ENCODE data around the gene CEP57L1. TPM values are rescaled to one million over a fixed set of nuclear protein-coding genes. Genes with fewer than 3 reads are reported as not detected.

CEP57L1 gene
- total RNA-seq, 1 donor from 2014 or later: 22.7 TPM

DNA sequence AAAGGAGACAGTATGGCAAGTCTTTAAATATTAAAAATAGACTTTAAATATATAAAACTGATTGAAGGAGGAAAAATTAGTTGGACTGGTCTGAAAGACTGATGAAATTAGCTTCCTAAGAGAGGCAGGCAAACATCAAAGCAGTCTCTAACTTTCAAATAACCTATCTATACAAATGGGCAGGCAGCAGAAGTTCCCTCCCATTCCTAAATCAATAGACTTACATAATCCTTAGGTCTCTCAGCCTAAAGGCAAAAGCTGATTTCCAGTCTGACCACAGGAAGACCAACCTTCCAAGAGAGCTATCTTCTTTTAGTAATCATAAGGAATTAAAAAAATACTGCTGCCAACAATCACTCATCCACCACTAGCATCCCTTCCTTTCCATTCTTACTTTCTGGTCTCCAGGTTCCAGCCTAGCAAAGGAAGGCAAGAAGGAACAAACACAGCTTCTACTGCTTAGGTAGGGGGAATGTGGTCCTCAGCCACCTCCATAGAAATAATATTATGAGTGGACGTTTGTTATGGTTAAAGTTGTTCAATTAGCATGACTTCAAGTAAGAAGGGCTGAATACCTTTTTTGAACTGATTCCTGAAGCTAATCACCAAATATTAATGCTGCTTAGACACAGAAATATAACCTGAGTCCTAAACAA, 44.7 kb upstream of the CEP57L1 start:
- Mint-ChIP-seq H3K4me1 (ENCODE audit: low read depth, unreplicated experiment) (peaks cover 22% of the 10 kb centered on the region), H3K27me3 (ENCODE audit: unreplicated experiment) (peaks cover 2% of the 10 kb centered on the region), H3K27ac (ENCODE audit: unreplicated experiment) (no peak overlapping the region), H3K36me3 (ENCODE audit: unreplicated experiment) (peaks cover 16% of the 10 kb centered on the region), H3K4me3 (ENCODE audit: unreplicated experiment) (no peak overlapping the region), H3K9me3 (ENCODE audit: unreplicated experiment) (peaks cover 6% of the 10 kb centered on the region)
- TF ChIP-seq, protein P1, sequence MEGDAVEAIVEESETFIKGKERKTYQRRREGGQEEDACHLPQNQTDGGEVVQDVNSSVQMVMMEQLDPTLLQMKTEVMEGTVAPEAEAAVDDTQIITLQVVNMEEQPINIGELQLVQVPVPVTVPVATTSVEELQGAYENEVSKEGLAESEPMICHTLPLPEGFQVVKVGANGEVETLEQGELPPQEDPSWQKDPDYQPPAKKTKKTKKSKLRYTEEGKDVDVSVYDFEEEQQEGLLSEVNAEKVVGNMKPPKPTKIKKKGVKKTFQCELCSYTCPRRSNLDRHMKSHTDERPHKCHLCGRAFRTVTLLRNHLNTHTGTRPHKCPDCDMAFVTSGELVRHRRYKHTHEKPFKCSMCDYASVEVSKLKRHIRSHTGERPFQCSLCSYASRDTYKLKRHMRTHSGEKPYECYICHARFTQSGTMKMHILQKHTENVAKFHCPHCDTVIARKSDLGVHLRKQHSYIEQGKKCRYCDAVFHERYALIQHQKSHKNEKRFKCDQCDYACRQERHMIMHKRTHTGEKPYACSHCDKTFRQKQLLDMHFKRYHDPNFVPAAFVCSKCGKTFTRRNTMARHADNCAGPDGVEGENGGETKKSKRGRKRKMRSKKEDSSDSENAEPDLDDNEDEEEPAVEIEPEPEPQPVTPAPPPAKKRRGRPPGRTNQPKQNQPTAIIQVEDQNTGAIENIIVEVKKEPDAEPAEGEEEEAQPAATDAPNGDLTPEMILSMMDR (IDR thresholded peaks at IDR 0.05; ENCODE audit: partially characterized antibody, unreplicated experiment): no peak
- DNase-seq: no peak

DNA sequence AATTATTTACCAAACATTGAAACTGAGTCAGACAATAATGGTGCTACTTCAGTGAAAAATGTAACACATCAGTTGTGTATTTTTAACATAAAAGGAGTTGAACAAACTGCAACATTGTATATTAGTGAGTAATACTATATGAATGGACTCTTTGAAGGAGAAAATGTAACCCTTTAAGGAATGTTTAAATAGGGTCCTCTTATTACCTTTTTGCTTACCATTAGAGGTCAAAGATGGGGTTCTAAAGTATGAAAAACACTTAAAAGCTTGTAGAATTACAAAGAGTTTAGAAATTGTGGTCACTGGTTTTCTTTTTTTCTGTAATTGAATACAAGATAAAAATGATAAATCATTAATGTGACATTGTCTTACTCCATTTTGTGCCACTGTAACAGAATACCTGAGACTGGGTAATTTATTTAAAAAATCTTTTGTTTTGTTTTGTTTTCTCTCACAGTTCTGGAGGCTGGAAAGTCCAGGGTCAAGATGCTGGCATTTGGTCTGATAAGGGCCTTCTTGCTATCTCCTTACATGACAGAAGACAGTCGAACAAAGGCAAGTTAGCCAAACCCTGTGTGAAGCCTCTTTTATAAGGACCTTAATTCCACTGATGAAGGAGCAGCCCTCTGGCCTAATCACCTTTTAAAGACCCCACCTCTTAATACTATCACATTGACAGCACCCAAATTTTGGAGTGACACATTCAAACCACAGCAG, 43.8 kb upstream of the CEP57L1 start:
- Mint-ChIP-seq H3K27ac (ENCODE audit: unreplicated experiment) (no peak overlapping the region), H3K4me1 (ENCODE audit: low read depth, unreplicated experiment) (peaks cover 22% of the 10 kb centered on the region), H3K9me3 (ENCODE audit: unreplicated experiment) (peaks cover 6% of the 10 kb centered on the region), H3K4me3 (ENCODE audit: unreplicated experiment) (no peak overlapping the region), H3K36me3 (ENCODE audit: unreplicated experiment) (peaks cover 14% of the 10 kb centered on the region), H3K27me3 (ENCODE audit: unreplicated experiment) (peaks cover 2% of the 10 kb centered on the region)
- DNase-seq: no peak
- TF ChIP-seq, protein P1 (IDR thresholded peaks at IDR 0.05; ENCODE audit: partially characterized antibody, unreplicated experiment): no peak

DNA sequence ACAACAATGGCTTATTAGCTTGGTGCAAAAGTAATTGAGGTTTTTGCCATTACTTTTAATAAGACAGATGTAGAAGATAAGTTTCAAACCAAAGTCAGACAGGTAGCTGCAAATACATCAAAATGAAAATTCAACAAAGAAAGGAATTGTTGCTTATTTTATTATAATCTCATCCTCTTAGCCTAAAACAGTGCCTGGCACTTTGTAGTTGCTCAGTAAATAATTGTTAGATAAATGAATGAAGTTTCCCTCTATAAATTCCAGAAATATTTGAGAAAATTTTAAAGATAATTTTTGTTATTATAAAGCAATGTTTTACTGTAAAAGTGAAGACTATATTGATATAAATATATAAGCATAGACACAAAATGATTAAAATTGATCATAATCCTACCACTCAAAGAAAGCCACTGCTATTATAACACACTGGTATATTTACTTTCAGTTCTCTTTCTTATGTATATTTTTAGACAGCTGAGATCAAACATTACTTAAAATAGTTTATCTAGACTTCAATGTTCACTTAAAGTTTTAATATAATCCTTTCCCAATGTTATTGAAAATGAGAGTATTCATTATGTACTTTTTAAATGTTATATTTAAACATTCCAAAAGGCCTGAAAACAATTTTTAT, 43.2 kb upstream of the CEP57L1 start:
- peaks cover 5% of the 10 kb centered on the region for H3K27me3 Mint-ChIP-seq (ENCODE audit: unreplicated experiment)
- DNase-seq: no peak
- peaks cover 14% of the 10 kb centered on the region for H3K36me3 Mint-ChIP-seq (ENCODE audit: unreplicated experiment)
- no peak overlapping the region for H3K4me3 Mint-ChIP-seq (ENCODE audit: unreplicated experiment)
- no peak overlapping the region for H3K27ac Mint-ChIP-seq (ENCODE audit: unreplicated experiment)
- H3K9me3 Mint-ChIP-seq (ENCODE audit: unreplicated experiment): peaks cover 6% of the 10 kb centered on the region
- H3K4me1 Mint-ChIP-seq (ENCODE audit: low read depth, unreplicated experiment): peaks cover 25% of the 10 kb centered on the region
- TF ChIP-seq, protein P1 (IDR thresholded peaks at IDR 0.05; ENCODE audit: partially characterized antibody, unreplicated experiment): no peak

DNA sequence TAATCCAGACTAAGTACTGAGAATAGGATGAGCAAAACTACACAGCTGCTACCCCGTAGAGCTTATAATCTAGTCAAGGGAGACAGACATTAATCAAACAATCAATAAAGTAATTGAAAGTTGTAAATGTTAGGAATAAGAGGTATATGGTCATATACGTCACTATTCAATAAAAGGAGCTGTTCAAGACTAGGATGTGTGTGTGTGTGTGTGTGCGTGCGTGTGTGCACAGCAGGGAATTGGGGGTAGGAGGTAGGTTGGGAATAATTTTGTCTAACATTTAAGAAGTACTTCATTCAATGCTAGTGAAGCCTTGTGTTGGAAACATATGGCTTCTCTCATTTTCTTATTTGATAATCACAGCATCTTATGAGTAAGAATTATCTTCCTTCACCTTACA, 42.5 kb upstream of the CEP57L1 start:
- Mint-ChIP-seq H3K4me1 (ENCODE audit: low read depth, unreplicated experiment) (peaks cover 25% of the 10 kb centered on the region), H3K27me3 (ENCODE audit: unreplicated experiment) (peaks cover 5% of the 10 kb centered on the region), H3K36me3 (ENCODE audit: unreplicated experiment) (peaks cover 14% of the 10 kb centered on the region), H3K27ac (ENCODE audit: unreplicated experiment) (peak overlapping the region; percentile 52), H3K4me3 (ENCODE audit: unreplicated experiment) (no peak overlapping the region), H3K9me3 (ENCODE audit: unreplicated experiment) (peaks cover 6% of the 10 kb centered on the region)
- TF ChIP-seq, protein P1 (IDR thresholded peaks at IDR 0.05; ENCODE audit: partially characterized antibody, unreplicated experiment): no peak
- no peak for DNase-seq
